Measurements from ENCODE around the gene ATF7IP2. TPM values are rescaled to one million over a fixed set of nuclear protein-coding genes. Genes with fewer than 3 reads are reported as not detected.
"Not testable (repeated sequence)": the region's sequence is repeated elsewhere in the genome, so short reads cannot be mapped to it uniquely, and the experiment has no call there.

ATF7IP2 gene
- total RNA-seq, 1 donor from 2014 or later, result 8.6 TPM

DNA sequence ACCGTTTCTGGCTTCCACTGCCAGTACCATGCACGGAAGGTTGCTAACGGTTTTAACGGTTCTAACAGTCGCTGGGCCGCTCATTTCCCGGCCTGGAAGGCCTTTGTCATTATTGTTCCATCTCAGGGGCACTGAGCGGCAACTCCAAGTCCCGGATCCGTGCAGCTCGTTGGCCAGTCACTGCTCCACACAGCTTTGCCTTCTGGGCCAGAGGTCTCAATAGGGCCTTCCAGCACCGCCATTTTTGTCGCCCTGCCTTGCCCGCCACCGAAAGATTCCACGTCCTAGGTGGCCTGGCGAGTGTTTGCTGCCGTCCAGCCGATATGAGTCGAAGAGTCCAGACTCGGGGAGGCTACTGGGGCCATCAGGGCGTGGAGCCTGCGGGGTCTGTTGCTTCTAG is 30.3 kb upstream of the ATF7IP2 start:
- TF ChIP-seq, protein P1, sequence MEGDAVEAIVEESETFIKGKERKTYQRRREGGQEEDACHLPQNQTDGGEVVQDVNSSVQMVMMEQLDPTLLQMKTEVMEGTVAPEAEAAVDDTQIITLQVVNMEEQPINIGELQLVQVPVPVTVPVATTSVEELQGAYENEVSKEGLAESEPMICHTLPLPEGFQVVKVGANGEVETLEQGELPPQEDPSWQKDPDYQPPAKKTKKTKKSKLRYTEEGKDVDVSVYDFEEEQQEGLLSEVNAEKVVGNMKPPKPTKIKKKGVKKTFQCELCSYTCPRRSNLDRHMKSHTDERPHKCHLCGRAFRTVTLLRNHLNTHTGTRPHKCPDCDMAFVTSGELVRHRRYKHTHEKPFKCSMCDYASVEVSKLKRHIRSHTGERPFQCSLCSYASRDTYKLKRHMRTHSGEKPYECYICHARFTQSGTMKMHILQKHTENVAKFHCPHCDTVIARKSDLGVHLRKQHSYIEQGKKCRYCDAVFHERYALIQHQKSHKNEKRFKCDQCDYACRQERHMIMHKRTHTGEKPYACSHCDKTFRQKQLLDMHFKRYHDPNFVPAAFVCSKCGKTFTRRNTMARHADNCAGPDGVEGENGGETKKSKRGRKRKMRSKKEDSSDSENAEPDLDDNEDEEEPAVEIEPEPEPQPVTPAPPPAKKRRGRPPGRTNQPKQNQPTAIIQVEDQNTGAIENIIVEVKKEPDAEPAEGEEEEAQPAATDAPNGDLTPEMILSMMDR (IDR thresholded peaks at IDR 0.05; ENCODE audit: insufficient read depth, low read depth, low read length), result no peak
- TF ChIP-seq EZH2 (IDR thresholded peaks at IDR 0.05; ENCODE audit: insufficient read depth, low read length), result no peak
- H3K4me1 ChIP-seq (ENCODE audit: insufficient read depth, low read length), result no peaks in the 10 kb centered on the region
- FAIRE-seq (no peak), DNase-seq (ENCODE audit: low read depth) (no peak)
- H3K9ac ChIP-seq (ENCODE audit: low read length), result no peak overlapping the region
- Mint-ChIP-seq H3K4me1 (ENCODE audit: low read depth, unreplicated experiment) (no peaks in the 10 kb centered on the region), H3K36me3 (ENCODE audit: low read depth, unreplicated experiment) (no peaks in the 10 kb centered on the region), H3K27me3 (ENCODE audit: low read depth, unreplicated experiment) (no peaks in the 10 kb centered on the region), H3K9me3 (ENCODE audit: unreplicated experiment) (no peaks in the 10 kb centered on the region), H3K4me3 (ENCODE audit: unreplicated experiment) (no peak overlapping the region), H3K27ac (ENCODE audit: unreplicated experiment) (no peak overlapping the region)
- H3K36me3 ChIP-seq (ENCODE audit: insufficient read depth, low read length), result no peaks in the 10 kb centered on the region
- H3K27ac ChIP-seq (ENCODE audit: low read depth, low read length), result no peak overlapping the region
- no peaks in the 10 kb centered on the region for H3K9me3 ChIP-seq (ENCODE audit: insufficient read depth, low read depth, low read length)
- H3K27me3 ChIP-seq (ENCODE audit: insufficient read depth, low read length), result no peaks in the 10 kb centered on the region
- H3K79me2 ChIP-seq (ENCODE audit: insufficient read depth, low read length), result no peaks in the 10 kb centered on the region
- H3K4me2 ChIP-seq (ENCODE audit: low read length), result no peak overlapping the region
- H4K20me1 ChIP-seq (ENCODE audit: insufficient read depth, low read length), result no peaks in the 10 kb centered on the region
- H2AFZ ChIP-seq (ENCODE audit: low read depth, low read length), result no peak overlapping the region
- H3K4me3 ChIP-seq (ENCODE audit: insufficient read depth, low read depth, low read length), result no peak overlapping the region

DNA sequence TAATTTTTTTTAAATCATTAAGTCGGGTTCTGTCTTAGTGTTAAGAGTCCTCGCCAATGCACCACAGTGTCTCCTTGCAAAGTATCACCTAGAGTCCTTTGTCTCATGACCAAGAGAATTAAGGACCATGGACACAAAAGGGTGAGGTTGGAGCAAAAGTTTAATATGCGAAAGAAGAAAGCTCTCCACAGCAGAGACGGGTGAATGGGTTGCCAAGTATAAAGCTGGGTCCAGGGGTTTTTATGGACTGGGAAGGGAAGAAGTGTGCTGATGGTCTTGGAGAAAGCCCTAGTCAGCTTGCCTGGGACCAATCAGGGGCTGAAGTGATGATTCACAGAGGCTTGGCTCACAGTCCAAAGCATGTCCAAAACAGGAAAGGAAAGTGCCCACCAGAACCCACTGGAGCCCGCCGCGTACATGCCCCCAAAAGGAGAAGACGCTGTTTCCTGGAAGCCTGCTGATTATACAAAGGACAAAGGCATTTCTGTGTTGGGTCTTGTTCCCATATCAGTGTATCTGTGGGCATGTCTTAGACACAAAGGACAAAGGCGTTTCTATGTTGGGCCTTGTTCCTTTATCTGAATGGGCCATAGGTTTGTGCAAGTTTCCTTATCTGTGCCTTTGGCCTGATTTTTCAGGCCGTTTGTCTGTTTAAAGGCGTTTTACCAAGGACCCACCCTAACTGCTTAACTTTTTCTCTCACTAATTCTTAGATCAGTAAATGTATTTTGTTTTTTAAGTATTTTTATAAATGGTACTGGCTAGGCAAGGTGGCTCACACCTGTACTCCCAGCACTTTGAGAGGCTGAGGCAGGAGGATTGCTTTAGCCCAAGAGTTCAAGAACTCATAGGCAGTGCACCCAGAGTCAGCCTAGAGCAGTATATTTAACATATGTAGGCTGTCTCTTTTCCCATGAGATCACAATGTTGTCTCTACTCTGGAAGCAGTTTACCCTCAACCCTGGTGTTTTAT is 28.7 kb upstream of the ATF7IP2 start:
- H3K4me3 Mint-ChIP-seq (ENCODE audit: unreplicated experiment), result no peak overlapping the region
- no peaks in the 10 kb centered on the region for H3K79me2 ChIP-seq (ENCODE audit: insufficient read depth, low read length)
- H3K27ac Mint-ChIP-seq (ENCODE audit: unreplicated experiment), result no peak overlapping the region
- no peaks in the 10 kb centered on the region for H3K9me3 ChIP-seq (ENCODE audit: insufficient read depth, low read depth, low read length)
- H3K4me2 ChIP-seq (ENCODE audit: low read length), result no peak overlapping the region
- H3K27ac ChIP-seq (ENCODE audit: low read depth, low read length), result no peak overlapping the region
- H3K9me3 Mint-ChIP-seq (ENCODE audit: unreplicated experiment), result no peaks in the 10 kb centered on the region
- H3K36me3 ChIP-seq (ENCODE audit: insufficient read depth, low read length), result no peaks in the 10 kb centered on the region
- H3K36me3 Mint-ChIP-seq (ENCODE audit: low read depth, unreplicated experiment), result no peaks in the 10 kb centered on the region
- H3K9ac ChIP-seq (ENCODE audit: low read length), result no peak overlapping the region
- H2AFZ ChIP-seq (ENCODE audit: low read depth, low read length), result no peak overlapping the region
- no peaks in the 10 kb centered on the region for H3K4me1 Mint-ChIP-seq (ENCODE audit: low read depth, unreplicated experiment)
- H3K4me1 ChIP-seq (ENCODE audit: insufficient read depth, low read length), result no peaks in the 10 kb centered on the region
- TF ChIP-seq, protein P1 (IDR thresholded peaks at IDR 0.05; ENCODE audit: insufficient read depth, low read depth, low read length), result no peak
- TF ChIP-seq EZH2 (IDR thresholded peaks at IDR 0.05; ENCODE audit: insufficient read depth, low read length), result no peak
- H3K27me3 ChIP-seq (ENCODE audit: insufficient read depth, low read length), result no peaks in the 10 kb centered on the region
- no peak overlapping the region for H3K4me3 ChIP-seq (ENCODE audit: insufficient read depth, low read depth, low read length)
- FAIRE-seq, result no peak
- H4K20me1 ChIP-seq (ENCODE audit: insufficient read depth, low read length), result no peaks in the 10 kb centered on the region
- no peak for DNase-seq (ENCODE audit: low read depth)
- H3K27me3 Mint-ChIP-seq (ENCODE audit: low read depth, unreplicated experiment), result no peaks in the 10 kb centered on the region

DNA sequence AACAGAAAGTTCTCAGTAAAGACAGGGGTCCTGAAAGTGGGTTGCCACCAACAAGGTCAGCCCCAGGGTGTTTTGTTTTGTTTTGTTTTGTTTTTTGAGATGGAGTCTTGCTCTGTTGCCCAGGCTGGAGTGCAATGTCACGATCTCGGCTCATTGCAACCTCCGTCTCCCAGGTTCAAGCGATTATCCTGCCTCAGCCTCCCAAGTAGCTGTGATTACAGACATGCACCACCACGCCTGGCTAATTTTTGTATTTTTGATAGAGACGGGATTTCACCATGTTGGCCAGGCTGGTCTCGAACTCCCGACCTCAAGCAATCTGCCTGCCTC is 24.1 kb upstream of the ATF7IP2 start:
- not testable (repeated sequence) for H3K4me3 Mint-ChIP-seq (ENCODE audit: unreplicated experiment); H3K27ac Mint-ChIP-seq (ENCODE audit: unreplicated experiment); H3K27me3 Mint-ChIP-seq (ENCODE audit: low read depth, unreplicated experiment)

More for the DNA sequence above, 24.1 kb upstream of the ATF7IP2 start:
- not testable (repeated sequence) for FAIRE-seq; H3K27me3 ChIP-seq (ENCODE audit: insufficient read depth, low read length); H4K20me1 ChIP-seq (ENCODE audit: insufficient read depth, low read length); H2AFZ ChIP-seq (ENCODE audit: low read depth, low read length); H3K9me3 Mint-ChIP-seq (ENCODE audit: unreplicated experiment); H3K36me3 ChIP-seq (ENCODE audit: insufficient read depth, low read length); H3K4me3 ChIP-seq (ENCODE audit: insufficient read depth, low read depth, low read length); H3K9ac ChIP-seq (ENCODE audit: low read length); H3K27ac ChIP-seq (ENCODE audit: low read depth, low read length); H3K9me3 ChIP-seq (ENCODE audit: insufficient read depth, low read depth, low read length); DNase-seq (ENCODE audit: low read depth); H3K4me1 ChIP-seq (ENCODE audit: insufficient read depth, low read length); H3K36me3 Mint-ChIP-seq (ENCODE audit: low read depth, unreplicated experiment); H3K4me2 ChIP-seq (ENCODE audit: low read length); H3K79me2 ChIP-seq (ENCODE audit: insufficient read depth, low read length); H3K4me1 Mint-ChIP-seq (ENCODE audit: low read depth, unreplicated experiment)
